GM21515 (cell line): Measurements from ENCODE around the gene OGDH.
"Not testable (repeated sequence)": the region's sequence is repeated elsewhere in the genome, so short reads cannot be mapped to it uniquely, and the experiment has no call there.

Source experiments
- ATAC-seq: cut with Tn5 transposase; IDR thresholded peaks from one replicate; pipeline ENCODE4 v1.9.1; 2021; ENCODE audit not compliant: unreplicated experiment

Gene OGDH

DNA sequence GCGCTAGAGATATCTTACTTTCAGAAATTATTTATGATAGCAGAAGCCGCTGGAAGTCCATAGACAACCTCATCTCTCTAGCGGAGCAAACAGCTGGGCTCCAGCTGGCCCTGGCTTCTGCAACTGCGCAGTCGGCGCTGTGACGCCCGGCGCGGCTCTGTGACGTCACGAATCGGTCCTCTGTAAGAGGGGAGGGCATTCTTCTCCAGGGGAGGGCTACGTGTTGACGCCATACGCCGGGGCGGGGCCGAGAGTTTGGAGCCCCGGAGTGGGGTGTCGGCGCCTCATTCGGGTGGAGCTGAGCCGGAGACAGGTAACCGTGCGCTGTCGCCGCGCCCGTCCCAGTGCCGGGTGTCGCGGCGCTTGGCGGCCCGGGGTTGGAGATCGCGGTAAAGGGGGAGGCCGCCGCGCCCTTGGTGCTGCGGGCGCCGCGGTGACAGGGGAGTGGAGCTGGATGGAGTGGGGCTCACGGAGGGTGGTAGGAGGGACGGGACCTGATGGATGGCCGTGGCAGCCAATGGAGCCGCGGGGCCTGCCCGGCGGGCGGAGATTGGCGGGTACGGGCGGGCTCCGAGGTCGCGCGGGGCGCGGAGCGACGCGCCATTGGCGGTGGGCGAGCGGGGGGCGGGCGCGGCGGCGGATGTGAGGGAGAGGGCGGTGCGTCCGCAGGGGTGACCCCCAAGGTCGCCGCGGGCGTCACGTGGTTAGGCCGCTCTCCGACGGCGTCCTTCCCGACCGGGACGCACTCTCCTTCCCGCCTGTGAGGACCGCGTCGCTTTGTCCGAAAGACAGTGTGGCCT is at the start of gene OGDH:
TSS of gene OGDH (plus strand) at position 287 of the 800 bp plus-strand sequence. CDS start 17,717 bp downstream, outside the sequence.
- peak; percentile 92 for ATAC-seq

DNA sequence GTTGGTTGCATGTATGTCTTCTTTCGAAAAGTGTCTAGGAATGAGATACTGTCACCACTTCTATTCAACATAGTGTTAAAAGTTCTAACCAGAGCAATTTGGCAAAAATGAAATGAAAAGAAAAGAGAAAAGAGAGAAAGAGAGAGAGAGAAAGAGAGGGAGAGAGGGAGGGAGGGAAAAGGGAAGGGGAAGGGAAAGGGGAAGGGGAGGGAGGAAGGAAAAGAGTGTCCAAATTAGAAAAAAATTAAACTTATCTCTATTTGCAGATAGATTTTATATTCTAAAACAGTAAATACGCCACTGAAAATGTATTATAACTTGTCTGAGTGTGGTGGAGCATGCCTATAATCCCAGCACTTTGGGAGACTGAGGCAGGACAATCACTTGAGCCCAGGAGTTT is 48.9 kb upstream of the OGDH start:
- no peak for ATAC-seq

DNA sequence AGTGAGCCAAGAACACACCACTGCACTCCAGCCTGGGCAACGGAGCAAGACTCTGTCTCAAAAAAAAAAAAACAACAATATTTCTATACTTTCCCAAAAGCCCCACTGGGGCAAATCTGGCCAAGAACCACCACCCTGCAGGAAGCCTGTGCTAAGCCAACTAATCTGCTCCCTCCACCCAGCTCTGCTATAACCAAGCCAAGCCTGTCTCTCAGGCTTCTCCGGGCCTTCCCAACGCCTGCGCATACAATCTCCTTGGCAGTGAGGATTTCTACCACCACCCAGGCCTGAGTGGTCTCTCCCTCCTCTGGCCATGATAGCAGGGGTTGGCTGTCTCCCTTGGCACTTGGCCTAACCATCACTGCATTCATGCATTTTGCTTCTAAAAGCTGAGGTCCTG is 46.9 kb upstream of the OGDH start:
- ATAC-seq, result no peak

DNA sequence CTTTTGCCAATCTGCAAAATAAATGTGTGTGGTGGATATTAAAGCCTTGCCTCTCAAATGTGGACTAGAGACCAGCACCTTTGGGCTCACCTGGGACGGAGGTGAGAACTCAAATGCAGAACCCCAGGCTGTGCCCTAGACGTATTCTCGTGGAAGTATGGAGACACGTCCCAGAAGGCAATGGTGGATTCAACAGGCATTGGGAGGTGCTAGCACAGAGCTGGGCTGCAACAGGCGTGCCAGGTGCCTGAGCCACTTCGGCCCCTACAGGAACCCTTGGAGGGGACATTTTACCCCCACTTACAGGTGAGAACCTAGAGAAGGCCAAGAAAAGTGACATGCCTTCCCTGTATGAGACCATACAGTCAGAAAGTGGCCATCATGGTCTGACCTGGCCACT is 44.9 kb upstream of the OGDH start:
- no peak for ATAC-seq

DNA sequence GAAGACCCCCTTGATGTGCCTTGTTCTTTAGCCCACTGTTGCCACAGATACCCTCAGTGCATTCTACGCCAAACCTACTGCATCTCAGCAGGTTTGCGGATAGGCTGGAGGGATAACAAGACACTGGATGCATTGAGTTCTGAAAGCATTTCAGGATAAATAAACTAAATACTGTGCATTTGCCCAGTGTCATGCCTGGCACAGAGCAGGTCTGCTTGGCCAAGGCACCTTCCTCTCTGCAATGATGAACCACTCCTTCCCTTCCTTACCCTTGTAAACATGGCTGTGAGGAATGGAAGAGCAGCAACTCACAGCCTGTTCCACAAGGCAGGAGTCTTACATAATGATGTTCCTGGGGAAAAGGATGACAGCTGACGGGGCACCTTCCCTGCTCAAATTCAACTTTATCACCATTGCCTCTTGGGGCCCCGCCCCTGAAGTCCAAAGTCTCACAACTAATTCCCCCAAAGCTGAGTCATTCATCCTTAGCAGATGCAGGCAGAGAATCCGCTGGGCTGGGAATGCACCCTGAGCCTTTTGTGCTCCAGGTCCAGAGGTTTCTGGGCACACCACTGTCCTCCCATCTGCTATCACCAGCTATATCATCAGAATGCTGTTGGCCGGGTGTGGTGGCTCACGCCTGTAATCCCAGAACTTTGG is 44.3 kb upstream of the OGDH start:
- no peak for ATAC-seq

DNA sequence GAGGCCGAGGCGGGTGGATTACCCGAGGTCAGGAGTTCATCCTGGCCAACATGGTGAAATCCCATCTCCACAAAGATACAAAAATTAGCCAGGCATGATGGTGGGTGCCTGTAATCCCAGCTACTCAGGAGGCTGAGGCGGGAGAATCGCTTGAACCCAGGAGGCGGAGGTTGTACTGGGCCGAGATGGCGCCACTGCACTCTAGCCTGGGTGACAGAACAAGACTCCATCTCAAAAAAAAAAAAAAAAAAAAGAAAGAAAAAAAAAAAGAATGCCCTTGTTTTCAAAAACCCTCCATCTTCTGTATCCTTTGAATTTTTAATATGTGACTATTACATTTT is 43.8 kb upstream of the OGDH start:
- ATAC-seq, result not testable (repeated sequence)

DNA sequence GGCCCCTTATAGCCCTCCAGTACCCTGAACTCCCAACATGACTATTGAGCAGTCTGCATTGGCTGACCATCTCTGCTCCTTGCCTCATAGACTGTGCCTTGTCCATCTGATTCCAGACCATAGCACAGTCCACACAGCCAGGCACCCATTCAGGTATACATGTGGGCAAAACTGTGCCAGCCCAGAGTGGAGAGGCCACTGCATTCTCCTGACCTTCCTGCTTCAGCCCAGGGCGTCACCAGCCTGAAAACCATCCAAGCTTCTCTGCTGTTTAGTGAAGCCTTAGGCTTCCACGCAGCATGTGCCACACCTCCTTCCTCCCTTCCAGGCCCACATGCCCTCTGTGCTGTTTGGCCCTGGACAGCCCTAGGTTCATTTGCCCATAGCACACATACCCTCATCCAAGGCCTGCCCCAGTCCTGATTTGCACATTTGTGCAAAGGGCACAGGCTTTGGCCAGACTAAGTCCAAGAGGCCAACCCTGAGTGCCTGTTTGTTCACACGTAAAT is 43.2 kb upstream of the OGDH start:
- ATAC-seq, result no peak

DNA sequence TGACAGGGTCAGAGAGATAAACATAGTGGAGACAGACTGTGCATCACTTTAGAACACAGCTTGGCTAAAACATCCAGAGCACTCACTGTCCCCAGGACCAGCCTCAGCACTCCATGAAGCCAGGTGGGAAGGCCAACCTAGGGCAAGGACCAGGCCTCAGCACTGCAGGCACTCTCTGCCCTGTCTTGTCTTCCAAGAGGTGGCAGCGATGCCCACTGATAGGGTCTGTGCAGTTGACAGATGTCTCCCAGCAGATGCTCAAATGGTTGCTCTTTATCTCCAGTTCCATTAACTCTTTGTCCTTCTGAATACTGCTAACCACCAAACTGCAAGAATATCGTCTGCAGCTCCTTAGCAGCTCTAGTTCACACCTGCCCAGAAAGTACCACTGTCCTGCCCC is 41.8 kb upstream of the OGDH start:
- no peak for ATAC-seq

DNA sequence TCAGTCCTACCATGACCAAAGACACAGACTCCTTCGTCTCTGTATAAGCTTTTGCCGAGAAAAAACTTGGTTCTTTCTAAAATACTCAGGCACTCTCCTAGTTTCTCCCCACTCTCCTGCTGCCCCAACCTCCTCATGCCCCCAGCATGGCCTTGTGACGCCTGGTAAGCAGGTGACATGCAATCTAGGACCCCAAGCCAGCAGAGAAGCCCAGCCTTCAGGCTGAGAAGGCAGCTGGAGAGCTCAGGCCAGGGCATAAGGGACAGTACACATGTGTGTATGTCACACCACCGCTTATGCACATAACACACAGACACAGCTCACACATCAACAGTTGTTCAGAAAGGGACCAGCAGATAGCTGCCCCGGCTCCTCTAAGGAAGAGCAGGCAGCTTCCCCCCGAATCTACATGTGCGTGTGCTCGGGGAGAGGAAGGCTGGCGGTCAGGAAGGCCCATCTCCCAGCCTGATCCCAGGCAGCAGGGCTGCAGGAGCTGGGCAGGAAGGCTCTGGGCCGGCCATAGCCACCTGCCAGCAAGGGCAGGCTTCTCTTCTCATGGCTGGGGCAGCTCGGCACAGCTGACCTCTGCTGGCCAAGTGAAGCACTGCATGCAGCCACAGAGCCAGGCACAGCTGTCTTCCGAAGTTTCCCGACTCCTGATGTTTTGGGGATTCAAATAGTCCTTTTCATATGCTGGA is 41.2 kb upstream of the OGDH start:
- ATAC-seq, result no peak

DNA sequence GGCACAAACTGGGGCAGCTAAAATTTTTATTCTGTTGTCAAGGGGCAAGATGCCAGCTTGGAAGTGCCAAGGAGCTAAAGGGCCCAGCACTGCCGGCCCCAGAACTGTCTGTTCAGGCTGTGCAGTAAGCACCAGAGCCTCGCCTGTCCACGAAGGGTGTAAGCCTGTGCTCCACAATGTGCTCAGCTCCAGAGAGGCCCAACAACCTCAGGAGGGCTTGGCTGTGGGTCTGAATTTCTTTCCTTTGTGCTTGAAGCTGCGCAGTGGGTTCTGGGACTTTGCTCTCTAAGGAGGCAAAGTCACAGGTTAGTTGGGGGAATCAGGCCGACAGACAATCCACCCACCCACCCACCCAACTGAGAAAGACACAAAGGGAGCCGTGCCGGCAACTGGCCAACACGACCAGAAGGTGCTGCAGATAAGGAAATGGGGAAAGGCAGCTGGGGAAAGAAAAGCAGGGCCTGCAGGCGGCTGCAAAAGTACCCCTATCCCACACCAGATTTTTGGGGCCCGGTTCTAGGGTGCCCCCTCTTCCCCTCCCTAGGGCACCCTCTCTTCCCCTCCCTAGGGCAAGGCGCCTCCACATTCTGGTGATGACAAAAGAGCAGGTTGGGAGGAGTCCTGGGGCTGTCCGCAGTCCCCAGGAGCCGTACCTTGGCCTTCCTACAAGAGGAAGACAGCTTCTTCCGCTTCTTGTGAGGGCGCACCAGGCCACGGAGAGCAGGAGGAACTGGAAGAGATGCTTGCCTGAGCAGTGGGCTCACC is 40.5 kb upstream of the OGDH start:
- no peak for ATAC-seq

DNA sequence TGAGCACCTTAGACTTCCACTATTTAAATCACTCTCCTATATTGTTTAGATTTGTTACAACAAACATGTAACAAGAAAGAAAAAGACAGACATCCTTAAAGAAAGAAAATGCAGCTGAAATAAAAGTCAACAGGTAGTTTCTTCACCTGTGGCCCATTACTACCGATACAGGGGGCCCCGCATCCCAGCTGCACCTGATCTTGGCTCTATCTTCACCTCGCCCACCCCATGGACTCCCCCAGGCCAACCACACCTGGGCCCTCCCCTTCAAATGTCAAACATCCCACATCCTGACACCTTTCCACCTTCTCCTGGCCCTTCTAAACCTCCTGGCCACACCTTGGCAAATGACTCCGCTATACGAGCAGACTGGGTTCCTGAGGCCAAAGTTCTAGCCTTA is 39.7 kb upstream of the OGDH start:
- ATAC-seq, result no peak

DNA sequence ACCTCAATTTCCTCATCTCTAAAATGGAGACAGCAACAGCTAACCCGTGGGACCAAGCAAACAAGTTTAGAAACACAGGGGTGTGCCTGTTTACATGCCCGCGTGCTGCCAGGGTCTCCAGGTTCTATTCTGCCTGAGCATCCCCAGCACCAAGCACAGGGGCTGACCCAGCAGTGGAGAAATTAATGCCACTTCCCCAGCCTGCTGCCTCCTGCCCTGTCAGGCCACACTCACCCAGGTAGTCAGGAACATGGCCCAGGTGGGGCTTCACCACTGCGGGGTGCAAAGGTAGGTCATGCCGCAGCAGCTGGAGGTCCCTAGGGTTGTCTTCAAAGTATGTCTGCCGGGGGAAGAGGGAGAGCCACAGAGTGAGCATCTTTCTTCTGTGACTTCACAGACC is 38.5 kb upstream of the OGDH start:
- ATAC-seq, result no peak

DNA sequence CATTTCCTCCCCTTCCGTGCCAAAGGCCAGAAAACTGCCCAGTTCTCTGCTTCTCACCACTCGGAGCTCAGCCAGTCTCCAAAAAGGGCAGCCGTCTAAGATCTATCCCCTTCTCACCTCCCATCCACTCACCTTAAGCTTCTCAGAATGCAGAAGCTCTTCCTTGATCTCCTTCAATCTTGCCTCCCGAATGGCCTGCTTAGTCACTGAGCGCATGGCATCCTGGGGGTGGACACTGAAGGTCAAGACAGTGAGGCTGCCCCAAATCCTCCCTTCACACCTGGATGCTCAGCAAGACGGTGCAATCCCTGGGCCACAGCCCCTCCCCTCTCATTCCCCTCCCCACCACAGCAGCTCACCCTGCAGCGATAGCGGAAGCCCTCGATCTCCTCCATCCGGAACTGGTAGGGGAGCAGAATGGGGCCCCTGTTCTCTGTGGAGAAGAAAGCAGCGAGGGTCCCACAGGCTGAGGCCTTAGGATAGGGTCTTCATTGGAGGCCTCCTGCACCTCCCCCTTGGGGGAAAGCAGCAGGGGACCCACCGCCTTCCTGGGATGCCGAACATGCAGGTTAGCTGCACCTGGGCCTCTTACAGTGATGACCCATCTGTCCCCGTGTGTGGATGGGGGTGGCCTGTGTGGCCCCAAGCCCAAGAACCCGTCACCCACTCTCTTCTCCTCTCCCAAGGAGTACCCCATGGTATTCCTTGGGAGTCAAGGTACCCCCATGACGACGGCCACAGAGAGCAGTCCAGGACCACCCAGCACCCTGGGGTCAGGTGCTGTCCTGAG is 37.5 kb upstream of the OGDH start:
- no peak for ATAC-seq

DNA sequence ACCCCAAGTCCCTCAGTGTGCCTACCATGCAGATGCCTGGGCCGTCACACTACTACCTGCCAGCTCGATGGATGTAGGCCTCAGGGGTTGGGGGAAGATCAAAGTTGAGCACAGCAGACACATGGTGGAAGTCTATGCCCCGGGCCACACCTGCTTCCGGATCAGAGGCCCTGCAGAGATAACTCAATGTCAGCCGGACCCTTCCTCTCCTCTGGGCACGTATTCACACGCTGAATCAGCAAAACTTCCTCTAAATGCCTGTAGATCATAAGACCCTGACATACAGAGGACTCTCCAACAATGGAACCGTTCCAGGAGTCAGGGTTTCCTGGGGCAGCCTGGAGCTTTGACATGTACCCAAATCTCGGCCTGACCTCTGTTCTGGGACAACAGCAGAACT is 36.5 kb upstream of the OGDH start:
- no peak for ATAC-seq

DNA sequence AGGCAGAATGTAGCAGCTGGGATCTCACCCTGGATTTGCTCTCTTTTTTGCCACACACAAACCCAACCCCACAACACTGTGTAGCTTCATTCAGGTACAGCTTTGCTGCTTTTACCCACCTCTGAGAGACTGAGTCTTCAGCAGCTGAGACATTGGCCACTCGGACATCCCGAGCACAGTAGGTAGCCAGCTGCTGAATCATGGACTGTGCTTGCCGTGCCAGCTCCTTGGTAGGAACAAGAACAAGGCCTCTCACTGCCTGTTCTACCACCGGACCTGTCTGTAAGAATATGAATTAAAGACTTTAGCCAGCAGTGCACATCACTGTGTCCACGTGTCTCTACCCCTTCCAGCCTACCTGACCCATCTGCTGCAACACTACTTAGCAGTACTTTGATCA is 33.7 kb upstream of the OGDH start:
- no peak for ATAC-seq

DNA sequence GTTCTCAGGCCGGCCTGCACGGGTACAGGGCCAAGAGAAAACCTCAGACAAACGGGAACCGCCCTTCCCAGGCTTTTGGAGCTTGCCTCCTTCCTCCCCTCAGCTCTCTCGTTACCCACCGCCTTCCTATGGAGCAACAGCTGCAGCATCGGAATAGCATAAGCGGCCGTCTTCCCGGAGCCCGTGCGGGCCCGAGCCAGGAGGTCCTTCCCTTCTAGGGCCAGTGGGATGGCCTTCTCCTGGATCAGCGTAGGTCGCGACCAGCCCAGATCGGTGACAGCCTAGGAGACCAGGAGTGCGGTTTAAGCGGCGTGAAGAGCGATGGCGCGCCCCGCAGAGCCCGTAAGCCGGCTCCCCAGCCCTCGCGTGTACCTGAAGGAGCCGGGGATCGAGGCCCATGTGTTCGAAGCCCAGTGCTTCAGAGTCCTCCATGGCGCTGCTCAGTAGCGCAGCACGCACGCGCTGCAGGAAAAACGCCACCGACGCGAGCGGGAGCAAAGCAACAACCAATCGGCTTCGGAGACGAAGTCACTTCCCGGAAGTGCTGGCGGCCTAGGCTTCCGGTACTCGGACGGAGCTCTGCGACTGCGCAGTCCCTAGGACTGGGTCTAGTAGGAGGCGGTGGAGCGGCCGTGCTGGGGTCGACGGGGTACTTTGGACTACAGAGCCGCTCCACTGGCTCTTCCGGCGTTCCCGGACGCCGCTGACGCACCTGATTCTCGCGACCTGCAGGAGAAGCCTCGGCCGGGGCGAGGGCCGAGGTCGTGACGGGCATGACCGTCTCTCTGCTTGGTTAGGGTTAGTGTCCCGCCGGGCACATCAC is 32.8 kb upstream of the OGDH start, which contains the start of gene DDX56:
TSS of gene DDX56 (minus strand) at position 445 of the 823 bp plus-strand sequence. CDS start at position 432, 13 bp downstream.
- ATAC-seq, result peak; percentile 95

DNA sequence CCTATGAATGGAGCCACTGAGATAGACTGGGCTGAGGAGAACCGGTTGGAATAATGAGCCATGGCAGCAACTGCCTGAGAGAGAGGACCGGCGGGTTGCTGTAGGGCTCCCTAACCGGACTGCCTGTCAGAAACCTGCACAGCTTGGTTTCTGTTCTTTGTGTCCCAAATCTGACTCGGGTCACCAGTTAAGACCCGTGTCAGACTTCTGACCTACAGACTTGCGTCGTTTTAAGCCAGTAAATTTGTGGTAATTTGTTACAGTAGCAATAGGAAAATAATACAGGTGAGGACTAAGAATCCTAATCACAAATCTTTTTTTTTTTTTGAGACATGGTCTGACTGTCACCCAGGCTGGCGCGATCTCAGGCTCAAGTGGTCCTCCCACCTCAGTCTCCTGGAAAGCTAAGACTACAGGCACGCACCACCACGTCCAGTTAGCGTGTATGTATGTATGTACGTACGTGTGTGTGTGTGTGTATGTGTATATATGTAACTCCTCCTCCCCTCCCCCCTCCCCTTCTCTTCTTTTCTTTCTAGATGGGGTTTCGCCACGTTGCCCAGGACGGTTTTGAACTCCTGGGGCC is 32.0 kb upstream of the OGDH start:
- ATAC-seq, result no peak

DNA sequence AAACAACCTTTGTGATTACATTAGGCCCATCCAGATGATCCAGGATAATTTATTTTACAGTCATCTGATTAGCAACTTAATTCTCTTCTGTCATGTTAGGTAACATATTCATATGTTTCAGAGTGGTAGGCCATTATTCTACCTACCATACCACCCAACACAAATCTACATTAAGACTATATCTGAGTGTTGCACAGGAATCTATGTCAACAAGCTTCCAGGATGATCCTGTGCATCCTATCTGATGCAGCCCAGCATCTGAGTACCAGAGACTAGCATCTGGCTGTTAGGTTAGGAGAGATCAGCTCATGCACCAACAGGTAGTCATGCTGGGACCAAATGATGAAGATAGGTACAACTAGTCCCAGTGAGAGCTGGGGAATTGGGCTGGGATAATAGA is 31.4 kb upstream of the OGDH start:
- no peak for ATAC-seq

DNA sequence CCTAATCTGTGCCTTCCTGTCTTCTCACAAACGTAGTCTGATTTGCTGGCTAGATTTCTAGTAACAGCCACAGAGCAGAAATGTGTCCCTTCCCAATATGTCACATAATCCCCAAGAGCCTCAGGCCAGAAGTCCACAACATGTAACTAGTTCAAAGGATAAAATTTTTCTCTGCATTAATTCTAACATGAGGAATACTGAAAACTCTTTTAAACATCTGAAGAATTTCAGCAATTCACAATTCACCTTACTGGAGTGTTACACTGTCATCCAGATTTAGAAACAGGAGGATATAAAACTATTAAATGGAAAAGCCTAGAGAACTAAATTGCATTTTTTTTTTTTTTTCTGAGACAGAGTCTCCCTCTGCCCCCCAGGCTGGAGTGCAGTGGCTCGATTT is 30.2 kb upstream of the OGDH start:
- no peak for ATAC-seq
